Smooth muscle cell (in vitro differentiated cells): Measurements from ENCODE around the gene SOX18. TPM values are rescaled to one million over a fixed set of nuclear protein-coding genes. Genes with fewer than 3 reads are reported as not detected.

Experiments used
- DNase-seq: peaks from one replicate; lab custom pipeline; 2025; ENCODE audit not compliant: unreplicated experiment; lab: John Stamatoyannopoulos, UW
- H2AFZ ChIP-seq: fragments of 200-600 bp; sonication (generic); 2 replicates; pipeline ENCODE4 v1.6.0; 2016; ENCODE audit warnings: antibody characterized with exemption, low read depth, mild to moderate bottlenecking
- H3F3A ChIP-seq: fragments of 200-600 bp; sonication (generic); 2 replicates; pipeline ENCODE4 v1.6.0; 2017; ENCODE audit warnings: antibody characterized with exemption, low read depth
- H3K27ac ChIP-seq: fragments of 200-600 bp; sonication (generic); 2 replicates; pipeline ENCODE4 v1.5.1; 2016; ENCODE audit warnings: low read depth, mild to moderate bottlenecking
- H3K27me3 ChIP-seq: fragments of 200-600 bp; sonication (generic); 2 replicates; pipeline ENCODE4 v1.6.1; 2016; ENCODE audit warnings: low read depth, mild to moderate bottlenecking
- H3K36me3 ChIP-seq: fragments of 200-600 bp; sonication (generic); 2 replicates; pipeline ENCODE4 v1.5.1; 2016; ENCODE audit warnings: low read depth
- H3K4me1 ChIP-seq: fragments of 200-600 bp; sonication (generic); 2 replicates; pipeline ENCODE4 v1.5.1; 2016; ENCODE audit warnings: low read depth
- H3K4me2 ChIP-seq: fragments of 200-600 bp; sonication (generic); 2 replicates; pipeline ENCODE4 v1.6.0; 2016; ENCODE audit warnings: mild to moderate bottlenecking
- H3K4me3 ChIP-seq: fragments of 200-600 bp; sonication (generic); 2 replicates; pipeline ENCODE4 v1.5.1; 2016; ENCODE audit warnings: mild to moderate bottlenecking
- H3K79me2 ChIP-seq: fragments of 200-600 bp; sonication (generic); 2 replicates; pipeline ENCODE4 v1.6.0; 2016; ENCODE audit warnings: low read depth, mild to moderate bottlenecking
- H3K9ac ChIP-seq: fragments of 200-600 bp; sonication (generic); 2 replicates; pipeline ENCODE4 v1.6.0; 2016; ENCODE audit warnings: low read depth
- H3K9me3 ChIP-seq: fragments of 200-600 bp; sonication (generic); replicated peaks from 2 replicates; pipeline ENCODE4 v1.5.1; 2016; ENCODE audit warnings: low read depth
- H4K20me1 ChIP-seq: fragments of 200-600 bp; sonication (generic); 2 replicates; pipeline ENCODE4 v1.6.0; 2016; ENCODE audit warnings: low read depth
- WGBS: methylation state at CpG from one replicate; pipeline ENCODE4 v1.1.7; 2016; ENCODE audit warnings: low lambda C conversion rate; 5-methylcytosine and 5-hydroxymethylcytosine counted together
- polyA plus RNA-seq: library from polyadenylated mRNA; unstranded; fragments of >200 nt; fragmentation: Nextera tagmentation; extraction: Ambion mirVana; gene quantifications from 2 replicates; pipeline ENCODE4 v1.2.1, GENCODE V29; 2016
- total RNA-seq: library from RNA; depleted of rRNA; stranded (reverse); fragments of >200 nt; gene quantifications from 2 replicates; pipeline ENCODE4 v1.2.3, GENCODE V29; 2014
- TF ChIP-seq, protein P1 (sequence below): fragments of 200-600 bp; sonication (generic); IDR thresholded peaks from 2 replicates; pipeline ENCODE4 v1.5.1; 2017; ENCODE audit warnings: borderline replicate concordance, mild to moderate bottlenecking, antibody characterized with exemption; ENCODE audit not compliant: insufficient read depth, poor library complexity, severe bottlenecking

SOX18 gene
- total and polyA plus RNA-seq, 2 experiments from 2014 or later = 0.54 to 9.7 TPM

DNA sequence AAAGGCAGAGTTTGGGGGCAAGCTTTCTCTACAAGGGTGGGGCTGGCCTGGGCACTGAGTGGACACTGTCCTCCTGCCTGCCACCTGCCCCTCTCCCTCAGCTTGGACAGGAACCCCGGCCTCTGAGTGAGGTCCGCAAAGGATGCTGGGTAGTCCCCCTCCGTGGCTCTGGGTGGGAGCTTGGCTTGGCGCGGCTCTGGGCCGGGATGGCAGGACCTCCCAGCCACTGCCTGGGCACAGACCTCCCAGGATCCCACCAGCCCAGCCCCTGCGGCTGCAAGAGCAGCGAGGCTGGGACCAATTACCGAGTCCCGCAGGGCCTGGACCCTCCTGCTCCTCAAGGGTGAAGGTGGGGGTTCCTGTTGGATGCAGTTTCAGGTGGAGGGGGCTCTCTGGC is 2.9 kb upstream of the SOX18 start:
- no peak overlapping the region for H3K27ac ChIP-seq
- H3K9ac ChIP-seq = no peak overlapping the region
- no peak overlapping the region for H2AFZ ChIP-seq
- H3K9me3 ChIP-seq = no peaks in the 10 kb centered on the region
- TF ChIP-seq, protein P1, sequence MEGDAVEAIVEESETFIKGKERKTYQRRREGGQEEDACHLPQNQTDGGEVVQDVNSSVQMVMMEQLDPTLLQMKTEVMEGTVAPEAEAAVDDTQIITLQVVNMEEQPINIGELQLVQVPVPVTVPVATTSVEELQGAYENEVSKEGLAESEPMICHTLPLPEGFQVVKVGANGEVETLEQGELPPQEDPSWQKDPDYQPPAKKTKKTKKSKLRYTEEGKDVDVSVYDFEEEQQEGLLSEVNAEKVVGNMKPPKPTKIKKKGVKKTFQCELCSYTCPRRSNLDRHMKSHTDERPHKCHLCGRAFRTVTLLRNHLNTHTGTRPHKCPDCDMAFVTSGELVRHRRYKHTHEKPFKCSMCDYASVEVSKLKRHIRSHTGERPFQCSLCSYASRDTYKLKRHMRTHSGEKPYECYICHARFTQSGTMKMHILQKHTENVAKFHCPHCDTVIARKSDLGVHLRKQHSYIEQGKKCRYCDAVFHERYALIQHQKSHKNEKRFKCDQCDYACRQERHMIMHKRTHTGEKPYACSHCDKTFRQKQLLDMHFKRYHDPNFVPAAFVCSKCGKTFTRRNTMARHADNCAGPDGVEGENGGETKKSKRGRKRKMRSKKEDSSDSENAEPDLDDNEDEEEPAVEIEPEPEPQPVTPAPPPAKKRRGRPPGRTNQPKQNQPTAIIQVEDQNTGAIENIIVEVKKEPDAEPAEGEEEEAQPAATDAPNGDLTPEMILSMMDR = no peak
- no peak for DNase-seq
- H3F3A ChIP-seq = peaks cover 11% of the 10 kb centered on the region
- H3K4me3 ChIP-seq = no peak overlapping the region
- no peak overlapping the region for H3K4me2 ChIP-seq
- no peaks in the 10 kb centered on the region for H3K36me3 ChIP-seq
- WGBS = 87% methylated on average over 10 of the region's 10 CpGs
- H4K20me1 ChIP-seq = peaks cover 6% of the 10 kb centered on the region
- H3K79me2 ChIP-seq = no peaks in the 10 kb centered on the region
- peaks cover 4% of the 10 kb centered on the region for H3K4me1 ChIP-seq
- peaks cover 5% of the 10 kb centered on the region for H3K27me3 ChIP-seq

DNA sequence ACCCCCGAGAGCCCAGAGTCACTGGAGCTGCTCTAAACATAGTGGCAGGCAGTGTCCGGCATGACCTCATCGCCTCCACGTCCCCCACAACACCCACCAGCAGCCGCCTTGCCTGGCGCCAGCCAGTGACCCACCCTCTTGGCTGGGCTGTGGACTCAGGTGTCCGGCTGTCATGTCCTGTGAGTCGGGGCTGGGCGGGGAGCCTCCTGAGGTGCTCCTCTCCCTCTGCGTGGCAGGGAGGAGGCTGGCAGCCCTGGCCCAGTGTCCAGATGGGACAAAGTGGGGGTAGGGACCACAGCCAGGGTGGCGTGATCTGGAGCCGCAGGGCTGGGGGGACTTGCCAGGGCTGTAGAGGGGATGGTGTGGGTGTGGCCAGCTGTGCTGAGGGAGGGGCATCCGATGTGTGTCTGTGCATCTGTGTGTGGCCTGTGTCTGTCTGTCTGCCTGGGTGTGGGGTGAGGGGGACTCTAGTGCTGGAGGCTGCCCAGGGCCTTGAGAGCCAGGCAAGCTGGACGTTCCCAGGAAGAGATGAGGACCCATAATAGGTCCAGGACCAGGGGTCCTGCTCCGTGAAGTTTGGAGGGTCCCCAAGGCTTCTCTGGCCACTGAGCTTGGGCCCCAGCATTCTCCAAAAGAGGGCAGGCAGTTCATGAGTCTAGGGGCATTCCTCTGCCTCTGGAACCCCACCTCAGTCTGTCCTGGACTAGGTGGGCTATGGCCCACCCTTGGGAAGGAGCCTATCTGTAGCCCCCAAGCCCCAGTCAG is 2.3 kb upstream of the SOX18 start:
- TF ChIP-seq, protein P1 = no peak
- no peaks in the 10 kb centered on the region for H3K9me3 ChIP-seq
- no peak overlapping the region for H3K9ac ChIP-seq
- no peak overlapping the region for H3K4me2 ChIP-seq
- peaks cover 11% of the 10 kb centered on the region for H3F3A ChIP-seq
- H3K27ac ChIP-seq = no peak overlapping the region
- DNase-seq = no peak
- peaks cover 6% of the 10 kb centered on the region for H4K20me1 ChIP-seq
- H3K27me3 ChIP-seq = peaks cover 8% of the 10 kb centered on the region
- WGBS = 82% methylated on average over 15 of the region's 15 CpGs
- no peak overlapping the region for H3K4me3 ChIP-seq
- H3K36me3 ChIP-seq = no peaks in the 10 kb centered on the region
- H2AFZ ChIP-seq = no peak overlapping the region
- peaks cover 4% of the 10 kb centered on the region for H3K4me1 ChIP-seq
- no peaks in the 10 kb centered on the region for H3K79me2 ChIP-seq

DNA sequence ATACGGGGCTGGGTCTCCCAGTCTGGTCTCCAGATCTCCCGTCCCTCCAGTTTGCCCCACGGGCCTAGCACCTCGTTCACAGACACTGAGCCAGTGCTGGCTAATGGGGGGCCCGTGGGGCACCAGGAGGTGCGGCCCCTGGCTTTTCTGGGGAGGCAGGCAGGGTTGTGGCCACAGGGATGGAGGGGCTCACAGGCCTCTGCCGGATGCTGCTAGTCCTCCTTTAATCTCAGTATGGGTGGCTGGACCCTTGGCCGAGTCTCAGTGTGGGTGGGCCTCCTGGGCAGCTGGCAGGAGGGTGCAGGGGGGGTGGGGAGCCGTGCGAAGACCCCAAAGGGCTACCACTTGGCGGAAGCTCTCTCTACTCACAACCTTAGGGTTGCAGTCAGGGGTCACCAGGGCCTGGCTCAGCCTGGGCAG is 1.6 kb upstream of the SOX18 start:
- H2AFZ ChIP-seq = no peak overlapping the region
- H3K27ac ChIP-seq = no peak overlapping the region
- H3K27me3 ChIP-seq = peaks cover 9% of the 10 kb centered on the region
- H3K9ac ChIP-seq = no peak overlapping the region
- H3K79me2 ChIP-seq = no peaks in the 10 kb centered on the region
- H3K36me3 ChIP-seq = no peaks in the 10 kb centered on the region
- H3F3A ChIP-seq = peaks cover 11% of the 10 kb centered on the region
- peaks cover 6% of the 10 kb centered on the region for H4K20me1 ChIP-seq
- H3K4me2 ChIP-seq = no peak overlapping the region
- whole genome bisulfite sequencing = 91% methylated on average over 11 of the region's 11 CpGs
- H3K4me3 ChIP-seq = no peak overlapping the region
- peaks cover 4% of the 10 kb centered on the region for H3K4me1 ChIP-seq
- TF ChIP-seq, protein P1 = no peak
- no peak for DNase-seq
- no peaks in the 10 kb centered on the region for H3K9me3 ChIP-seq
